Testis (tissue), 3 donors: ENCODE data around the gene FXYD3. TPM values are rescaled to one million over a fixed set of nuclear protein-coding genes. Genes with fewer than 3 reads are reported as not detected.

Experiments used
- DNase-seq: peaks from one replicate; pipeline ENCODE4 v3.0.0-alpha.2; 2019
- H3K27ac ChIP-seq, 2 donors: fragments of 200-600 bp; sonication (generic); one replicate each; pipeline ENCODE4 v1.5.1; 2019
- H3K27me3 ChIP-seq: fragments of 200-600 bp; sonication (generic); one replicate; pipeline ENCODE4 v1.5.1; 2019
- H3K36me3 ChIP-seq: fragments of 200-600 bp; sonication (generic); one replicate; pipeline ENCODE4 v1.5.1; 2017; ENCODE audit warnings: low read depth; ENCODE audit errors: missing control alignments
- H3K4me1 ChIP-seq: fragments of 200-600 bp; sonication (generic); one replicate; pipeline ENCODE4 v1.5.1; 2019
- H3K4me3 ChIP-seq, 2 donors: fragments of 200-600 bp; sonication (generic); one replicate each; pipeline ENCODE4 v1.5.1; 2017 to 2019
- H3K9me3 ChIP-seq: fragments of 200-600 bp; sonication (generic); one replicate; pipeline ENCODE4 v1.5.1; 2017
- POLR2A ChIP-seq: fragments of 450-650 bp; IDR thresholded peaks from one replicate; pipeline ENCODE4 v1.6.1; 2017; ENCODE audit warnings: antibody characterized with exemption, mild to moderate bottlenecking, moderate library complexity
- WGBS, 2 donors: methylation state at CpG; one replicate each; pipeline ENCODE4 v1.1.5; 2018; 5-methylcytosine and 5-hydroxymethylcytosine counted together
- intact Hi-C: fragments of 100-400 bp; cut with DNase I; formaldehyde crosslinking; loops from one replicate; pipeline ENCODE4 v1.15.1; 2023; ENCODE audit warnings: low total_unique reads
- polyA plus RNA-seq: library from polyadenylated mRNA; stranded (reverse); fragments of 350-450 nt; fragmentation: Illumina TruSeq; extraction: RNeasy Lipid Tissue Mini Kit (QIAGEN cat#74804); gene quantifications from one replicate; pipeline ENCODE4 v1.2.3, GENCODE V29; 2014; ENCODE audit warnings: low read depth, low replicate concordance; ENCODE audit not compliant: insufficient read depth
- total RNA-seq, 2 donors: library from RNA; depleted of rRNA; stranded (reverse); fragments of >200 nt; gene quantifications; one replicate each; pipeline ENCODE4 v1.2.3, GENCODE V29; 2016
- TF ChIP-seq, protein P1 (sequence below), 3 experiments: fragments of 450-650 bp in 2 of 3; fragments of 200-600 bp in 1 of 3; sonication (generic) in 1 of 3; IDR thresholded peaks; one replicate each; pipeline ENCODE4 v1.5.1; 2016 to 2019; ENCODE audit warnings: antibody characterized with exemption in 3 of 3, mild to moderate bottlenecking in 2 of 3, moderate library complexity in 1 of 3

Gene FXYD3
- total and polyA plus RNA-seq, 3 donors from 2014 or later, result 2.6 TPM; not detected in 2

DNA sequence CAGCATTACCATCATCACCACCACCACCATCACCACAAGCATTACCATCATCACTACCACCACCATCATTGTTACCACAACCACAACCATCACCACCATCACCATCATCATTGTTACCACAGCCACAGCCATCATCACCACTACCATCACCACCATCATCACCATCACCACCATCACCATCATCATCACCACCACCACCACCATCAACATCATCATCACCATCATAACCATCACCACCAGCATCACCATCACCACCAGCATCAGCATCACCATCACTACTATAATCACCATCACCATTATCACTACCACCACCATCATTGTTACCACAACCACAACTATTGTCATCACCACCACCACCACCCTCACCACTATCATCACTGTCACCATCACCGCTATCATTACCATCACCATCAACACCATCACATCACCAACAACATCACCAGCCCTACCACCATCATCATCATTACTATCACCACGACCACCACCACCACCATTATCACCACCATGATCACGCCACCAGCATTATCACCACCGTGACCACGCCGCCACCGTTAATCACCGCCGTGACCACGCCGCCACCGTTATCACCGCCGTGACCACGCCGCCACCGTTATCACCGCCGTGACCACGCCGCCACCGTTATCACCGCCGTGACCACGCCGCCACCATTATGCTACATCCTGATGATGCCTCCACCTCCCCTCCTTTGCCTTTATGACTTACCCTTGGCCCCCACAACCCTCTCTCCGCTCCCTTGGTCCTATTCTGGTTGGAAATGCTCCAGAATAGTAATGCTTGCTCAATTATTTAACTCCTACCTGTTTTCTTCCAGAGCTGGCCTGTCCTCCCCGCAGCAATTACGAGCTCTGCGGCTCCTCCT, 10.0 kb upstream of the FXYD3 start:
- WGBS, 2 donors, result 88 to 91% methylated on average over 30 of the region's 30 CpGs

DNA sequence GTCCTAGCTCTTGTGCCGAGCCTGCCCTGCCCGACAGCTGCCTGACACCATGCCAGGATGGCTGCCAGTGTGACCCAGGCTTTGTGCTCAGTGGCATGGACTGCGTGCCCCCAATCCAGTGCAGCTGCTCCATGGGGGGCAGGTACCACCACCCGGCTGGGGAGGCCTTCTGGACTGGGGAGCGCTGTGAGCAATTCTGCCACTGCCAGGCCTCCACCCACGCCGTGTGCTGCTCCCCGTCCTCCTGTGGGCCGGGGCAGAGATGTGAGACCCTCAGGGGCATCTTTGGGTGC, 9.4 kb upstream of the FXYD3 start:
- no peak for DNase-seq
- Histone ChIP-seq H3K27ac (no peak overlapping the region), H3K9me3 (no peaks in the 10 kb centered on the region), H3K4me1 (no peaks in the 10 kb centered on the region), H3K4me3 (no peak overlapping the region), H3K27me3 (no peaks in the 10 kb centered on the region), H3K36me3 (no peaks in the 10 kb centered on the region)
- WGBS, 2 donors, result 85 to 95% methylated on average over 4 to 9 of the region's 9 CpGs
- intact Hi-C loops, result no loop called here
- no peak for TF ChIP-seq POLR2A
- TF ChIP-seq, protein P1, sequence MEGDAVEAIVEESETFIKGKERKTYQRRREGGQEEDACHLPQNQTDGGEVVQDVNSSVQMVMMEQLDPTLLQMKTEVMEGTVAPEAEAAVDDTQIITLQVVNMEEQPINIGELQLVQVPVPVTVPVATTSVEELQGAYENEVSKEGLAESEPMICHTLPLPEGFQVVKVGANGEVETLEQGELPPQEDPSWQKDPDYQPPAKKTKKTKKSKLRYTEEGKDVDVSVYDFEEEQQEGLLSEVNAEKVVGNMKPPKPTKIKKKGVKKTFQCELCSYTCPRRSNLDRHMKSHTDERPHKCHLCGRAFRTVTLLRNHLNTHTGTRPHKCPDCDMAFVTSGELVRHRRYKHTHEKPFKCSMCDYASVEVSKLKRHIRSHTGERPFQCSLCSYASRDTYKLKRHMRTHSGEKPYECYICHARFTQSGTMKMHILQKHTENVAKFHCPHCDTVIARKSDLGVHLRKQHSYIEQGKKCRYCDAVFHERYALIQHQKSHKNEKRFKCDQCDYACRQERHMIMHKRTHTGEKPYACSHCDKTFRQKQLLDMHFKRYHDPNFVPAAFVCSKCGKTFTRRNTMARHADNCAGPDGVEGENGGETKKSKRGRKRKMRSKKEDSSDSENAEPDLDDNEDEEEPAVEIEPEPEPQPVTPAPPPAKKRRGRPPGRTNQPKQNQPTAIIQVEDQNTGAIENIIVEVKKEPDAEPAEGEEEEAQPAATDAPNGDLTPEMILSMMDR (IDR thresholded peaks at IDR 0.05), result no peak

More for the DNA sequence above, 10.0 kb upstream of the FXYD3 start:
- TF ChIP-seq, protein P1 (IDR thresholded peaks at IDR 0.05), result no peak
- TF ChIP-seq POLR2A, result no peak
- DNase-seq, result no peak
- intact Hi-C loops, result no loop called here
- Histone ChIP-seq H3K27ac (no peak overlapping the region), H3K9me3 (no peaks in the 10 kb centered on the region), H3K27me3 (no peaks in the 10 kb centered on the region), H3K4me3 (no peak overlapping the region), H3K4me1 (no peaks in the 10 kb centered on the region), H3K36me3 (no peaks in the 10 kb centered on the region)

DNA sequence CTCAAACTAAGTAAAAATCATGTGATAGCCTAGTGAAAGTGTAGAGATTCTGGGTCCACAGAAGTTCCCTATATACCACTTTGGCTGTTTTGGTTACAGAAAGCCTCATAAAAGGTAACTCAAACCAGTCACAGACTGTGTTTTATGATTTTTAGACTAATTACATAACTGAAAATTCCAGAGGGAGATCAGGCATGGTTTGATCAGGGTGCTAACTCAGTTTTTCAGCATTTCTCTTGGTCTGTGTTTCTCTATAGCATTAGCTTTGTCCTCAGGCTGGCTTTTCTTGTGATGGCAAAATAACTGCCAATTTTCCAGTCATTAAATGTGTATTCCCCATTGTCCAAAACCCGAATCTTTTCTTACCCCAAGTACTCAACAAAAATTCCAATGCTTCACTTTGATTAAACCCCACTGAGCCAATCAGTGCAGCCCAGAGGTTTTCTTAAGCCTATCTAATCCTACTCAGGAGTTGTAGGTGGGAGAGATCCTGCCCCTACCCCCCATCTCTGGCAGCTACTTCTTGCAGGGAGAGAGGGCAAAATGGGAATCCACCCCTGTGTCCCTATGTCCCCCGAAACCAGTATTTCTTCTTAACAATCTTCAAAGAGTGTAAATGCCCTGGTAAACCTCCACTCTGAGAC, 8.6 kb upstream of the FXYD3 start:
- no peak for TF ChIP-seq POLR2A
- TF ChIP-seq, protein P1 (IDR thresholded peaks at IDR 0.05), result no peak
- 49 to 91% methylated on average over 1 to 2 of the region's 2 CpGs for WGBS, 2 donors
- intact Hi-C loops, result no loop called here
- Histone ChIP-seq H3K27me3 (no peaks in the 10 kb centered on the region), H3K36me3 (no peaks in the 10 kb centered on the region), H3K9me3 (no peaks in the 10 kb centered on the region), H3K4me3 (no peak overlapping the region), H3K4me1 (no peaks in the 10 kb centered on the region), H3K27ac (no peak overlapping the region)
- DNase-seq, result no peak

DNA sequence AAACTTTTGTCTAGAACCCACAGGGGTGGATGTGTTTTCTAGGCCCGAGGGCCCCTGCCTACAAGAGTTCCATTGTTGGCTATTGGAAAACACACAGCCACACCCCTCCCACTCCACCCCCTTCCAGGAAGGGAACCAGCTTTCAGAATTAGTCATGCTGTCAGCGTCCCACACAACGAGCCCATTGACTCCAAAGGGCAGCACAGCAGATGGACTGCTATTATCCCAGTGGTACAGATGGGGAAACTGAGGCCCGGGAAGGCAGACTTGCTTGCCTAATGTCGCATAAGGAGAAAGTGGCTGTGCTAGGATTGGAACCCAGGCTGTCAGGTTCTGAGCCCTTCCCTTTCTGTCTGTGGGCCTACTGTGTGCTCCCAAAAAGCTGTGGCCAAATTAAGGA, 8.1 kb upstream of the FXYD3 start:
- no peaks in the 10 kb centered on the region for H3K4me1 ChIP-seq
- H3K4me3 ChIP-seq, result no peak overlapping the region
- TF ChIP-seq, protein P1 (IDR thresholded peaks at IDR 0.05), result no peak
- TF ChIP-seq POLR2A, result no peak
- no peaks in the 10 kb centered on the region for H3K27me3 ChIP-seq
- no peak for DNase-seq
- intact Hi-C loops, result no loop called here
- H3K27ac ChIP-seq, result no peak overlapping the region
- H3K36me3 ChIP-seq, result no peaks in the 10 kb centered on the region
- 37 to 60% methylated on average over 5 of the region's 5 CpGs for WGBS, 2 donors
- H3K9me3 ChIP-seq, result no peaks in the 10 kb centered on the region
